ENCODE measurements around the gene FOXJ1. TPM values are rescaled to one million over a fixed set of nuclear protein-coding genes. Genes with fewer than 3 reads are reported as not detected.

Gene FOXJ1
- total RNA-seq, 1 donor from 2014 or later, result not detected

DNA sequence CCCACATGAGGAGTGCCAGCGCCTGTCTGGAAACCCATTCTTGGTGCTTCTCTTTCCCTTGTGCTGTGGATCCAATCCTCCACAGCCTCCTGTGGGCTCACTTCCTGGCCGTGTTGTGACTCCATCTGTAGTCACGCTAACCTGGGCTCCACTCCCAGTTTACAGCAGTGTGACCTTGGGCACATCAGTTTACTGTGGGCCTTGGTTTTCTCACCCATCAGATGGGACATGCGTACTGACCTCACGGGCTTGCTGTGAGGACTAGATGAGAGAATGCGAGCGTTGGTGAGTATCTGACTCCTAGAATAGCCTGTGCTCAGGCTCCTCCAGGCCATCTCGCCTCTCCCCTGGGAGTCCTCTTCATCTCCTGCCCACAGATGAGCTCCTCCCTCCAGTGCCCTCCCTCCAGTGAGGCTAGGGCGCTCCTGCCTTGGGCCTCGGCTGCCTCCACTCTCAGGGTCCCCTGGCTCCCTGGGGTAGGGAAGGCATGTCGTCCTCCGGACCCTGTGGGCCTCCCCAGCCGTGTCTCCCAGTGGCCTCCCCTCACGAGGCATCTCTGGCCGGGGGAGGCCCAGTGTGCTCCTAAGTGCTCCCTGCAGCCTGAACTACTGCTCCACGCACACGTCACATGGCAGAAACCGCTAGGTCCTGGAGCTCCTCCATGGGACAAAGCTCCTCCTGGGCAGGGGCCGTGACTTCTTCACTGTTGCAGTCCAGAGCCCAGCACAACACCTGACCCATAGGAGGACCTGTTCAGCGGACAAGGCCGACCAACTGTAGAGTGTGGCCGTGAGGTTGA, 5.2 kb upstream of the FOXJ1 start:
- peak; percentile 61 for DNase-seq (ENCODE audit: low spot score)
- intact Hi-C loops (cut with DNase I), result loop anchor here (2.0 kb wide), 1 partner anchor 25 kb away; no protein-coding TSS in a partner anchor

DNA sequence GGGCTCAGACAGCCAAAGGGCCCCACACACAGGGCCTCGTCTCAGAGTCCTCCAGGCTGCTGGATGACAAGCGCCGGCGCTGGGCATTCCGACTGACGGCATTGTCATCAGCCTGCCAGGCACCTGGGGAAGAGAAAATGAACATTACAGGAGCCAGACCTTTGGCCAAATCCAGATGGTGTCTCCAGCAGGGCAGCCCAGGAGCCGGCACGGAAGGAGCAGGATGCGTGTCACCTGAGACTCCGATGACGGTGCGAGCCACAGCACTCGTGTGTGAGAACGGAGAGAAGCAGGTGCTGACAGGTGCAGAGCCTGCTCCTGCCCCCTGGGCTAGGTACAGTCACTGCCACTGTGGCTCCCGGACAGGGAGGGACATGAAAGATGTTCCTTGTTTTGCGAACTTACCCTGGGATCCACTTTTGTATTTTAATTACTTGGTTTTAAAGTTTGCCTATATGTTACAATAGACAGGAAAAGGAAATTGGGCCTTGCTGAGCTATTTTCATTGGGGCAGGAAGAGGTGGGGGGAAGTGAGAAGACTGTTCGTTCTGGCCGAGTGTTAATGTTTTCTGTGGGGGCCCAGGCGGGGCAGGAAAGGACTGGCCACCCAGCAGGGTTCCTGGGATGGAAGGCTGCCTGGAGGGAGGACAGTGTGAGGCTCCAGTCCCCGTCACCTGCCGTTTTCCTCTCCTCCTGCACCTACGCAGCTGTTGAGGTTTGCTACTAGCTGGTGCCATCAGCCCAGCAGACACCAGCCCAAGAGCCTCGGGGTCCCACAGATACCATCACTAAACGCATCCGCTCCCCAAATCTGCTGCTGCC, 4.4 kb upstream of the FOXJ1 start:
- intact Hi-C loops (cut with DNase I), result loop anchor here (2.0 kb wide), 1 partner anchor 25 kb away; no protein-coding TSS in a partner anchor
- peak; percentile 72 for DNase-seq (ENCODE audit: low spot score)

DNA sequence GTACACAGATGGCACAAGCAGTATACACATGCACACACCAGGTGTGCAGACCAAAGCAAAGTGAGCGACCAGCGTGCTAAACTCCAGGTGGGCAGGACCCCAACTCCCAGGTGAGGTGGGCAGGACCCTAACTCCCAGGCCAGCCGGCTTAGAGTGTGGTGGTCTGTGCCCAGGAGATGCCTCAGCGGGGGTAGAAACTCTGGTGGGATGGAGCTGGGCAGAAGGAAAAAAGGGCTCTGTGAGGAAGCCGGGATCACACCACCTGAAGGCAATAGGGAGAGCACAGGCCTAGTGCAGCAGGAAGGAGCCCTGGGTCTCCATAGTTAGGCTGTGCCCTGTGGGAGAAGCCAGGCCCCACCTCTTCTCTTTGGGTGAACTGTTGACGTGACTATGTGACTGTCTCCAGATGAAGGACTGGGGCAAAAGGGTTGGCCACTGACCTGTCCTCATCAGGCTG, 1.6 kb upstream of the FOXJ1 start:
- intact Hi-C loops (cut with DNase I), result no loop called here
- no peak for DNase-seq (ENCODE audit: low spot score)

DNA sequence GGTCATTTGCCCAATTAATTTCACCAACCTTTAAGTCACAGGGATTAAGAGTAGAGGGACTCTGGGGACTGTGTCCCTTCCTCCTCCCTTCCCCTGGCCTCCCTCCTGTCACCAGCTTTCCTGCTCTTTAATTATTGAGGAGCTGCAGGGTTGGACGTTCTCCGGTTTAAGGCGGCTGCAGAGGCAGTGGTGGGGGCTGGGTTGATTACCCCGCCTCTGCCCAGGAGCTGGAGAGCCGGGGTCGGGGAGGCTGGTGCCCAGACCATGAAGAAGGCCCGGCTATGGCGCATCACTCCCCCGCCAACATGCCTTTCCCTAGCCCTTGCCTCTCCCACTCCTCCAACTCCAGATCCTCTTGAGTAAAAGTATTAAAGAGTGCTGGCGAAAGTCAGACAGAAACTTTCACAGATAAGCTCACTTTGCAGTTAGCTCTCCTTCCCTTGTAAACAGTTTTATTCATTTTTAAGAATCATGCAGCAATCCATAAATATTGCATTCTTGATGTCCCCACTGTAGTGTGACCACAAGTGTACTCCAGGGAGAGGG, 1.1 kb upstream of the FOXJ1 start:
- DNase-seq (ENCODE audit: low spot score), result no peak
- intact Hi-C loops (cut with DNase I), result no loop called here

DNA sequence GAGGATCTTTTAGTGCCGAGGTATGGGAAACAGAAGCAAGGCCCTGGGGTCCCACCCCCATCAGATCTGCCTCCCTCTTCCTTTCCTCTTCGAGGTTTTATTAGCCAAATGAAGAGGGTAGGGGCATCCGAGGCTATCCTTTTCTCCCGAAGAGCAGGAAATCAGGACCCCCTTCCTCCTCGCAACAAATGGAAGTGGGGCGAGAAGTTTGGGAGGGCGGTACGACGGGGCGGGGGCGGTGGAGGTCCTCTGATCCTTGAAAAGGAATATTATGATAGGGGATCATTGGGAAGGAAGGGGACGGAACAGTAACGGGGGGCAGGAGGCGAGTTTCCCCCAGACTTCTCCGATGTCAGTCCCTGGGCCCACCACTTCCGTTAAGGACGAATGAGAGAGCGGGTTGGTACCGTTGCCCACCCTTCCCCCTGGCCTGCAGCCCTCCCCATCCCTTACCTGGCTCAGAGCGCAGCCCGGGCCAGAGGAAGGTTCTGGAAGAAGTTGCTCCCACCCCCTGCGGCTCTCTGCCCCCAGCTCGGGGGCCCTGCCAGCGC, 309 bp downstream of the FOXJ1 start:
- intact Hi-C loops (cut with DNase I), result no loop called here
- DNase-seq (ENCODE audit: low spot score), result no peak

DNA sequence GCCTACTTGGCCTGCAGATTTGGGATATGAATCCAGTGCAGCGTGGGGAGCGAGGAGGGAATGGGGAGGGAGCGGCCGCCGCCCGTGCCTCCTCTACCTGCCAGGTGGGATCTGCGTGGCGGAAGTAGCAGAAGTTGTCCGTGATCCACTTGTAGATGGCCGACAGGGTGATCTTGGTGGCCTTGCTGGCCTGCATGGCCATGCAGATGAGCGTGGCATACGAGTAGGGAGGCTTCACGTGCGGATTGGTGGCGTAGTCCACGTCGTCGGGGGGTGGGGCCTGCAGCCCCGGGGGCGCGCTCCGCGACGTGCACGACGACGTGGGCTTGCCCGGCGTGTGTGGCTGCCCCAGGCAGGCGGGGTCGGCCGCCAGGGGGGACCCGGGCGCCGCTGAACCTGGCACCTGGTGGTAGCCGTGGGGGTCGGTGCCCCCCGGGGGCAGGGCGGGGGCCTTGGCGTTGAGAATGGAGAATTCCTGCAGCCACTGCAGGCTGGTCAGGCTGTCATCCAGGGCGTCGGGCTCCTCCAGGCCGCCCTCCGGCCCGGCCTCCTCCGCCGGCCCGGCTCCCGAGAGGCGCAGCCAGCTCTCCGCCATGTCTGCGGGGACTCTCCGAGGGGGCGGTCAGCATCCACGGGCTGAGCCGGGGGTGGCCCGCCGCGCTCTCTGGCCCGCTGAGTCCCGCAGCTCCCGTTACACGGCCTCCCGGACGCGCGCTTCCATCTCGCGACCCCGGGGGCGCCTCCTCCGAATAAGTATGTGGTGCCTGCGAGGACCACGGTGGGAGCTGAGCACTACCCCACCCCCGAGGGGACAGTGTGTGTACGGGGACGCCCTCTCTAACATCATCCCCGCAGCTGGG, 1.0 kb downstream of the FOXJ1 start:
- no peak for DNase-seq (ENCODE audit: low spot score)
- intact Hi-C loops (cut with DNase I), result no loop called here

DNA sequence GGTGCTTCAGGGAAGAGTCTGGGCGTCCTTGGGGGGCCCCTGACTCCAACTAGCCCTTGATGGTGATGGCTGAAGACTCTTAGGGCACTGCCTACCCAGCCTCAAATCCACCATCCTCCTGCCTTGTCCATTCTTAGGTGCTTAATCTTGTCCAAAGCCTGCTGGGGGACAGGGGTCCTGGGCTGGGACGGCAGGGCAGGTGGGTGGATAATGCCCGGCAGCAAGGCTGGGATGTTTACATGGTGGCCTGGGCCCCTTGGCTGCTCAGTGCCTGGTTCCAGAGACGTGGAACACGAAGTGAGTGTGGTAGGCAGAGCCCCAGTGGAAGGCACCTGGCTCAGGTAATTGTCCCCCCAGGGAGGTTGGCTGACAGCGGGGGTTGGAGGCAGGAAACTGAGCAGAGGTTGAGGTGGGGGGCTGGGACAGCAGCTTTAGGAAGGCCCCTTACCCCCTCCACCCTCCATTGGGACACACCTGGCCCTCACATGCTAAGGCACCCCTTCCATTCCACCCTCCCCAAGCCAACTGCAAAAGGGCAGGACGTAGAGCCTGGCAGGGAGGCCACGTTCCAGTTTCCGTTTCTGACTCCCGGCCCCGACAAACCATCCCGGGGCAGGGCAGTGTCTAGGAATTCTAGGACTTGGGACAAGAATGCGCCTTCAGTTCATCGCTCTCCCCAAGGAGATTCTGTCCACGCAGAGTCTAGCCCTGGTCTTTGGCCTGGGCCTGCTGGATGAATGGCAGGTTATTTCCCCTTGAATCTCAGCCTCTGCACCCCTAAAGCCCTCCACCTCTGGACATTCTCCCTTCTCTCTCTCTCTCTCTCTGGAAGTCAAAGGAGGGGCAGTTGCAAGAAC, 1.9 kb downstream of the FOXJ1 start:
- DNase-seq (ENCODE audit: low spot score), result no peak
- intact Hi-C loops (cut with DNase I), result no loop called here

DNA sequence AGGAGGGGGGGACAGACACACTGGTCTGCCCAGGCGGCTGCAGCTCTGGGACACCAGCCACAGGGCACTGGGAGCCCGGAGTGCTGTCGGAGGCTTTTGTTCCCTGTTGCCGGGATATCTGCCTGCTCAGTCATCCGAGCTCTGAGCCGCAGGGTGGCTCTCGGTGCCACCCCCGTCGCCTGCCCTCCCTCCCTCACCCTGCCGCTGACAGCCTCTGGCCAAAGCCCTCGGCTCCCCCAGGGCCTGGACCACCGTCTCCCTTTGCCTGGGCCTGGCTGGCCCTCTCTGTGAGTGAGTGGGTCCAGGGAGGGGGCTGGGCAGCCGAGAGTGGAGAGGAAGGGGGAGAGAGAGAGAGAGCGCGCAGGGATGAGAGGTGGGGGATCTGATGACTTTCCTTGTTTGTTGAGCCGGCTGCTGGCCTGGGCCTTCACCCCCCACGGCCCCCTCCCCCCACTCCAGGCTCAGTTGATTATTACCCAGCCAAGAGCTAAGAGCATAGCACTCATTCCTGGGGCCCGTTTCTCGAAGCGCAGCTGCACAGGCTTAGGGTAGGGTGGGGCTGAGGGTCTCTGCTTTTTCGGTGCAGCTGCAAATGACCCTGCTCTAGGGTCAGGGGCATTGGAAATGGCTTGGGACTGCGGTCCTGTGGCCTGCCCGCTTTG, 2.7 kb downstream of the FOXJ1 start:
- intact Hi-C loops (cut with DNase I), result no loop called here
- DNase-seq (ENCODE audit: low spot score), result no peak

DNA sequence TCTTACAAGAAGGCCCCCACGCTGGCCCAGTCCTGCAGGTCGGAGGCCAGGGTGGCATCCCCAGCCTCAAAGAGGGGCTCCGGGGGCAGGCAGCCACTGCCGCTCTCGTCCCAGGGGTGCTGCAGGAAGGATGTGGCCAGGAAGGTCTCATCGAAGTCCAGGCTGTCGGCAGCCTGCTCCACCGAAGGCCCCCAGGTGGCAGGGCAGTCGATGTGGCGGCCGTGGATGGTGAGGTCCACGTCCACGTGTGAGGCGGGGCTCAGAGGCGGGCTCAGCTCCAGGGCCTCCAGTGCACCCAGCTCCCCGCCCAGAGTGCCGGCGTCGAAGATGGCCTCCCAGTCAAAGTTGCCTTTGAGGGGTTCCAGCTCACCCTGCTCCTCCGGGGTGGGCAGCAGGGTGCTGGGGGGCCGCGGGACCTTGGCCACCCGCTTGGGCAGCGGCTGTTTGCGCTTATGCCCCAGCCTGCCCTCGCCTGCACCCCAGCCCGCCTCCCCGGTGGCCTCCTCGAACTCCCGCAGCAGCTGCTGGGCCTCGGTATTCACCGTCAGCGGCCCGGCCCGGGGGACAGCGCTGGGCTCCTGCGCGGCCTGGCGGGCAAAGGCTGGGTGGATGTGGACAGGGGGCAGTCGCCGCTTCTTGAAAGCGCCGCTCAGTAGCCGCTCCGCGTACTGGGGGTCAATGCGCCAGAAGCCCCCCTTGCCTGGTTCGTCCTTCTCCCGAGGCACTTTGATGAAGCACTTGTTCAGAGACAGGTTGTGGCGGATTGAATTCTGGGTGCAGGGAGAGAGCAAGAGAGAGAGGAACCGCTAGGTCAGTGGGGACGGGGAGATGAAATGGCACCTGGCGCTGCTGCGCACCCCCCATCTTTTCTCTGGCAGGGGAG, 3.5 kb downstream of the FOXJ1 start:
- intact Hi-C loops (cut with DNase I), result loop anchor here (2.0 kb wide), 1 partner anchor 23 kb away; no protein-coding TSS in a partner anchor

DNA sequence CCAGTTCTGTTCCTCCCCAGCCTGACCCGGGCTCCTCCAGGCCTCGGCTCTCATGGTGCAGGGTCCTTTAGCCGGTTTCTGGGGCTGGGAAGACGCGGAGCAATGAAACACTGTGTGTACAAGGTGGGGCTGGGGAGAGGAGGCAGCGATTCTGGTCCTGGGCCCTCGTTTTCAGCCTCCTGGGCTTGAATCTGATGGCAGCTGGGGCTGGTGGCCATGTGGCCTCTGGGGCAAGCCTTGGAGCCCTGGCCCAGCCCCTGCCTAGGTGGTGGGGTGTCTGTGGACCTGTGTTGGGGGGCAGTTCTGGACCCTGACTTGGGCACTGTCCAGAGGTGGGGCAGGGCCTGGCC, 4.1 kb downstream of the FOXJ1 start:
- DNase-seq (ENCODE audit: low spot score), result no peak
- intact Hi-C loops (cut with DNase I), result loop anchor here (2.0 kb wide), 1 partner anchor 24 kb away; no protein-coding TSS in a partner anchor

More for the DNA sequence above, 3.5 kb downstream of the FOXJ1 start:
- no peak for DNase-seq (ENCODE audit: low spot score)

DNA sequence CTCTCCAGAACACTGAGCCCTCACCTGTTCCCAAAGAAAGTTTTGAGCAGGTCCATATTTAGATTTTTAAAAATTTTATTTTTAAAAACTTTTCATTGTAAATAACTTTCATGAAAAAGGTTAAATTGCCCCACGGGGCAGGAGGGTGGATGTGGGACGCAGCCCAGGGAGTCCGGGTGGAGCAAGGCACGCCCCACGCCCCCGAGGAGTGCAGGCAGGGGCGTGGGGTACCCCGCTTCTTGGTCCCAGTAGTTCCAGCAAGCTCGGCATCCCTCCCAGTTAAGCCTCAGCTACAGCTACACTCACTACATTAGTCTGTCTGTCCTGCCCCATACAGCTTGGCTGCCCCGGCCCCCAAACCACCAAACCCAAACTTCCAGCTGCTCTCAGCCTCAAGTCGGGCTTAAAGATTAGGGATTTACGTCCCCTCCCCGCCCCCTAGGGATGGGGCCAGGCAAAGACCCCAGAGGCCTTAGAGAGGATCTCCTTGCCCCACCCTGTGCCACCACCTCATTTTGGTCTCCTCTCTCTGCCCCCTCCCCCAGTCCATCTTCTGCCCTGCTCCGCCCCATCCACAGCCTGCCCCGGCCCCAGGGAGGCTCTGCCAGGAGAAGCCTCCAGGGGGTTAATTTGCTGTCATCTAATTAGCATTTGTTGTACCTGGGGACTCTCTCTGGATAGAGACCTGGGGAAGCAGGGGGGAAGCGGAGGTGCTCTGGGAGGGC, 4.6 kb downstream of the FOXJ1 start:
- intact Hi-C loops (cut with DNase I), result loop anchor here (2.0 kb wide), 1 partner anchor 24 kb away; no protein-coding TSS in a partner anchor
- DNase-seq (ENCODE audit: low spot score), result no peak

DNA sequence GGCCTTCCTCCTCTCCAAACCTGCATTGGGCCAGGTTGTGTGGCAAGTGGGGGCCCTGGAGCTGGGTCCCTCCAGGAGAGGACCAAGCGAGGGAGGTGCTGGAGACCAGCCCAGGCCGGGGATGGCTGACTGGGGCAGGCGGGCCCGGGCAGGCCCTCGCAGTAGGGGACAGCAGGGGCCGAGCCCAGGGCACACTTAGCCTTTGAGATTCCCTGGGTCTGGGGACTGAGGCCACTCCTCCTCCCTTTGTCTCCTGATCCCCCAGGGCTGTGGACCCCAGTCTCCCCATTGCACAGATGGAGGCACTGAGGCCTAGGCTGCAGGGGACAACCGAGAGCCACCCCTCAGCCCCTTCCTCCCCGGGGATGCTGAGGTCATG, 5.2 kb downstream of the FOXJ1 start:
- intact Hi-C loops (cut with DNase I), result loop anchor here (2.0 kb wide), 1 partner anchor 25 kb away; no protein-coding TSS in a partner anchor
- DNase-seq (ENCODE audit: low spot score), result no peak

DNA sequence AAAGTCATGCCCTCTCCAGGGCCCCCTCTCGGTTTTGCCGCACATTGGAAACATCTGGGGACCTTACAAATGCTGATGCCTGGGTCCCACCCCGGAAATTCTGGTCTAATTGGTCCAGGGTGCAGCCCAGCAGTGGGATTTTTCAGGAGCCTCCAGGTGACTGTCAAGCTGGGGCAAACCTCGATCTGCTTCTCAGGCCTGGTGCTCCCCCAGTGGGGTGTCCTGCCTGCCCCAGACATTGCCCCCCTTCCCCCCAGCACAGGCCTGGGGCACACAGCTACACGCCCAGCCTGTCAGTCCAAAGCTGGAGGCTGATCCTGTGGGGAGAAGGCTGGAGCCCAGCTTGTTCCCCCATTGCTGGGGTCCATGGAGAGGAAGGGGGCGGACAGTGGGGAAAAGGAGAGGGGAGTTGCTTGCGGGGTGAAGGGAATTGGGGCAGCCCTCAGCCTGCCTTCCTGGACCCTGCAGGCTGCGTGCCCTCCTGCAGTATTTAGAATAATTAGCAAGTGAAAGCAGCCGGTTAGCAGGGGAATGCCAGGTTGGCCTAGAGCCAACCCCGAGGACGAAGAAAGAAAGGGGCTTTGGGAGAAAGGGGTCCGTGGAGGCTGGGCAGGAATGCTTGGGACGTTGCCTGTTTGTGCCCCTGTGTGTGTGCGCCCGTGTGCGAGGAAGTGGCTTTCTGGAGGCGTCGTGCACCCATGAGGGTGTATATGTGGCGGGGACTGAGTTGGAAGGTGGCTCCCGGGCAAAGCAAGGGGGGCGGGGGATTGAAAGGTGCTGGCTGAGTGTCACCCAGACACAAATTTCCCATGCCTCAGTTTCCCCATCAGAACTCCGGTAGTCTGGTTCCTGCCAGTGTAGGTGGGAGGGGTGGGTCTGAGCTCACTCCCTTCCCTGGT, 5.9 kb downstream of the FOXJ1 start:
- DNase-seq (ENCODE audit: low spot score), result no peak
- intact Hi-C loops (cut with DNase I), result no loop called here

DNA sequence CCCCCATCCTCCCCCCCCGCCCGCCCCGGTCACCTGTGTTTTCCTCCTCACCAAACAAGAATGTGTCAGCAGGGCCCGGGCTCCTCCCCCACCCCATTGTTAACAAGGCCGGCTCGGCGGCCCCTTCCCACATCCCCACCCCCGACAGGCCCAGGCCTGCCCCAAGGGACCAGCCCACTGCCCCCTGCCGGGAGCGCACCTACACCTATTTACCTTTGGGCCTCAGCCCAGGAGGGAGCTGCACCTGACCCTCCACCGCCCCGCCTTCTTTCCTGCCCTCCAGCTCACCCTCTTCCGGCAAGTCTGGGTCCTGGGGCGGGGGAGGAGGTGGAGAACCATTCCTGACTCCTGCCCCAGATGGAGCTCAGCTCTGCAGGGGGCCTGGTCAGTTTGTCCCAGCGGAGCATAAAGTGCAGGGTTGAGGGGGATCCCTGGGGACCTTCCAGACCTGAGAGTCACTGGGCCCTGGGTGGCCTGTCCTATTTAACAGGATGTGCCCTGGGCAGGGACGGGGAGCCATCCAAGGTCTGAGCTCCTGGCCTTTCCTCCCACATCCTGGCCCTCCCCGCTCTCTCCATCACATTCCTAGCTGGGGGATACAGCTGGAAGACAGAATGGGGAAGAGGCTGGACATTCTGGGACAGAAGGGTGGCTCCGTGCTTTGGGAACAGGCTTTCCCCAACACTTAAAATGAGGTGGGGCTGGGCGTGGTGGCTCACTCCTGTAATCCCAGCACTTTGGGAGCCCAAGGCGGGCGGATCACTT, 8.3 kb downstream of the FOXJ1 start:
- intact Hi-C loops (cut with DNase I), result no loop called here
- DNase-seq (ENCODE audit: low spot score), result no peak

Measured in cardiac septum (tissue), 1 donor.